Nephron progenitor cell (in vitro differentiated cells): ENCODE data around the gene PSMB5.
A peak's percentile ranks its signal among the peaks of the same experiment; 100 is the strongest.

Experiments
- DNase-seq: peaks from one replicate; pipeline ENCODE4 v3.0.0; 2021
- H3K27ac Mint-ChIP-seq: 2 replicates; pipeline ENCODE4 v1.8.0; 2021; ENCODE audit warnings: mild to moderate bottlenecking, moderate library complexity, mixed read lengths
- H3K27me3 Mint-ChIP-seq: 2 replicates; pipeline ENCODE4 v1.8.0; 2021; ENCODE audit warnings: mild to moderate bottlenecking, low read depth, mixed read lengths; ENCODE audit not compliant: poor library complexity
- H3K36me3 Mint-ChIP-seq: 2 replicates; pipeline ENCODE4 v1.8.0; 2021; ENCODE audit warnings: low read depth, mixed read lengths
- H3K4me1 Mint-ChIP-seq: 2 replicates; pipeline ENCODE4 v1.8.0; 2021; ENCODE audit warnings: mixed read lengths
- H3K4me3 Mint-ChIP-seq: 2 replicates; pipeline ENCODE4 v1.8.0; 2021; ENCODE audit warnings: mild to moderate bottlenecking, moderate library complexity, mixed read lengths
- H3K9me3 Mint-ChIP-seq: 2 replicates; pipeline ENCODE4 v1.8.0; 2021; ENCODE audit warnings: mild to moderate bottlenecking, moderate library complexity, mixed read lengths
- TF ChIP-seq, protein P1 (sequence below): fragments of 200-600 bp; sonication (generic); IDR thresholded peaks from 2 replicates; pipeline ENCODE4 v1.5.0; 2021; ENCODE audit warnings: antibody characterized with exemption

Gene PSMB5

DNA sequence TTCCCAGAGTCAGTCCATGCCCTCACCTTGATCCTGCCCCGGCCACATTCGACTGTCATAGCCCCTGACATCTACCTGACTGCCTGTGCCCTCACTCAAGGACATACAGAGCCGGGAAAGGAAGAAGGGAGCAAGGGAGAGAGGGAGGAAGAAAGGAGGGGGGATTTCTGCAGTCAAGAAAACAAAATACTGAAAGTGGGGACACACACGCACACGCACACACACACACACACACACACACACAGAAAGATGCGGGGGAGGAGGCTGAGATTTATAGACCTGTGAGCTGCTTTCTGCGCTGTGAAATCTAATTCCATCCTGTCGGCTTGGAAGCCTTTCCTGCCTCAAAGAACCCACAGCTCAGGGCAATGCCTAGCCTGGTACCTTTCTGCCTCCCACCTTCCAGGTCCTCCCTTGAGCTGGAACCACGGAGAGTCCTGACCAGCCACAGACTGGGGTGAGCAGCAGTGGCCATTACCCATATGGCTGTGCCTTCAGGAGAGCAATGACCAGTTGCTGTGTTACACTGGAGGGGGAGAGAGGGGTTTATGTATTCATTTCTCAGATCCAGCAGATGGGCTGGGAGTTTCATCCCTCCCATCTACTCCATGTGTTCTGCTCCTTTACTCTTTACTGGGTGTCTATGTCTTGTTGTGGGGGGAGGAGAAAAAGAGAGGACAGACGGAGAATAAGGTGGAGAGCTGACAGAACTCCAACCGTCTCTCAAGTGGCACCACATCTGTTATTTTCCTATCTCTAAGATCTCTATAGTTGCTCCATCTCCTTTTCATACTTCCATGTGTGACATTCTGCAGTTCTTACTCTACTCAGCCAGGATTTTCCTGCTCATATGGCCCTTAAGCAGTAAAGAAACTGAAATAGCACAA is 37.7 kb downstream of the PSMB5 start:
- peak; percentile 70 for DNase-seq
- TF ChIP-seq, protein P1, sequence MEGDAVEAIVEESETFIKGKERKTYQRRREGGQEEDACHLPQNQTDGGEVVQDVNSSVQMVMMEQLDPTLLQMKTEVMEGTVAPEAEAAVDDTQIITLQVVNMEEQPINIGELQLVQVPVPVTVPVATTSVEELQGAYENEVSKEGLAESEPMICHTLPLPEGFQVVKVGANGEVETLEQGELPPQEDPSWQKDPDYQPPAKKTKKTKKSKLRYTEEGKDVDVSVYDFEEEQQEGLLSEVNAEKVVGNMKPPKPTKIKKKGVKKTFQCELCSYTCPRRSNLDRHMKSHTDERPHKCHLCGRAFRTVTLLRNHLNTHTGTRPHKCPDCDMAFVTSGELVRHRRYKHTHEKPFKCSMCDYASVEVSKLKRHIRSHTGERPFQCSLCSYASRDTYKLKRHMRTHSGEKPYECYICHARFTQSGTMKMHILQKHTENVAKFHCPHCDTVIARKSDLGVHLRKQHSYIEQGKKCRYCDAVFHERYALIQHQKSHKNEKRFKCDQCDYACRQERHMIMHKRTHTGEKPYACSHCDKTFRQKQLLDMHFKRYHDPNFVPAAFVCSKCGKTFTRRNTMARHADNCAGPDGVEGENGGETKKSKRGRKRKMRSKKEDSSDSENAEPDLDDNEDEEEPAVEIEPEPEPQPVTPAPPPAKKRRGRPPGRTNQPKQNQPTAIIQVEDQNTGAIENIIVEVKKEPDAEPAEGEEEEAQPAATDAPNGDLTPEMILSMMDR = no peak
- H3K9me3 Mint-ChIP-seq = no peaks in the 10 kb centered on the region
- peaks cover 11% of the 10 kb centered on the region for H3K36me3 Mint-ChIP-seq
- H3K27ac Mint-ChIP-seq = no peak overlapping the region
- H3K27me3 Mint-ChIP-seq = no peaks in the 10 kb centered on the region
- H3K4me1 Mint-ChIP-seq = peaks cover 12% of the 10 kb centered on the region
- H3K4me3 Mint-ChIP-seq = no peak overlapping the region

DNA sequence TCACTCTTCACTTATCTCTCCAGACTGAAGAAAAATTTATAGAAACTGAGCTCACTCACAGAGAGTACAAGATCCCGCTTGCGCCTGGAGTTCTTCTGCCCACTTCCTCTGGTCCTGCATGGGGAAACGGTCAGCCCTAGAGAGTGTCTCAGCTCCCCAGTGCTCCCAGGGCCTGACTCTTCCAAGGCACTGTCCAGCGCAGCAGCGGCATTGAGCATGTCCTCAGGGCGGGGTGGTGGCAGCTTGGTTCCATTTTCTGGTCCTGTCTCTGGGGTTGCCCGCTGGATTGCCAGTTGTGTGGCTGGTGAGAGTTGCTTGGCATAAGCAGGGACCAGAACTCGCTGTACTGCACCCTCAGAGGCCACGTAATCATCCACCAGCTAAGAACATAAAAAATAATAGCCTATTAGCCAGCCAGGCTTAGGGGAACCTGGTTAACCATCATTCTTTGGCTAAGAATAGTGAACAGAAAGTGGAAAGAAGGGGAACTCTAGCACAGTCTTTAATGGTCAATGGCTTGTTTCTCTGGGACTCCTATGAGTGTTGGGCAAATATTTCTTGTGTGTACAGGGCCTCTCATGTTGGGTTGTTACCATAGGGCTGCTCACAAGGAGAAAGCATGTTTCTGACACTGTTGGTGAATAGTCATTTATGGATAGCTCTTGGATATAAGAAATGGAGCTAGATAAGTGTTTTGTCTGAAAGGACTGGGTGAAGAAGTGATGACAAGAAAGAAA is 38.6 kb downstream of the PSMB5 start:
- no peaks in the 10 kb centered on the region for H3K9me3 Mint-ChIP-seq
- peaks cover 12% of the 10 kb centered on the region for H3K4me1 Mint-ChIP-seq
- peaks cover 3% of the 10 kb centered on the region for H3K27me3 Mint-ChIP-seq
- H3K36me3 Mint-ChIP-seq = peaks cover 11% of the 10 kb centered on the region
- no peak for DNase-seq
- peak overlapping the region; percentile 5 for H3K4me3 Mint-ChIP-seq
- TF ChIP-seq, protein P1 = no peak
- peak overlapping the region; percentile 6 for H3K27ac Mint-ChIP-seq

DNA sequence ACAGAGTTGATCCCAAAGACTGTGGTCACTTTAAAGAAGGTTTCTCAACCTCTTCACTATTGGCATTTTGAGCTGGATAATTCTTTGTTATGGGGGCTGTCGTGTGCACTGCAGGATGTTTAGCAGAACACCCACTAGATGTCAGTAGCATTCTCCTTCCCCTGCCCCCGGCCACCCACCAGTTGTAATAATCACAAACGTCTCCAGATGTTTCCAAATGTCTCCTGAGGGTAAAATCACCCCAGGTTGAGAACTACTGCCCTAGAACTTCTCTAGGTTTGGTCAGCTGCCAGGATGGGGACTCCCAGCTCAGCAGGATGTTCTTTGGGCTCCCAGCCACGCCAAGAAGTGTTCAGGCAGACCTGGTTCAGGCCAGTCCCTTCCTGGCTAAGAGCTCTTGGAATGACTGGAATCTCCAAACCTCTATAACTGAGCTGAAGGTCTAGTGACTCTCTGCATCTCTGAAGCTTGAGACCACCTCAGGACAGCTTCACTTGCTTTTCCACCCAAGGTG is 39.9 kb downstream of the PSMB5 start:
- H3K9me3 Mint-ChIP-seq = no peaks in the 10 kb centered on the region
- H3K27ac Mint-ChIP-seq = peak overlapping the region; percentile 34
- peaks cover 19% of the 10 kb centered on the region for H3K4me1 Mint-ChIP-seq
- peak; percentile 42 for DNase-seq
- no peak overlapping the region for H3K4me3 Mint-ChIP-seq
- TF ChIP-seq, protein P1 = peak; percentile 54
- peaks cover 21% of the 10 kb centered on the region for H3K36me3 Mint-ChIP-seq
- peaks cover 3% of the 10 kb centered on the region for H3K27me3 Mint-ChIP-seq

DNA sequence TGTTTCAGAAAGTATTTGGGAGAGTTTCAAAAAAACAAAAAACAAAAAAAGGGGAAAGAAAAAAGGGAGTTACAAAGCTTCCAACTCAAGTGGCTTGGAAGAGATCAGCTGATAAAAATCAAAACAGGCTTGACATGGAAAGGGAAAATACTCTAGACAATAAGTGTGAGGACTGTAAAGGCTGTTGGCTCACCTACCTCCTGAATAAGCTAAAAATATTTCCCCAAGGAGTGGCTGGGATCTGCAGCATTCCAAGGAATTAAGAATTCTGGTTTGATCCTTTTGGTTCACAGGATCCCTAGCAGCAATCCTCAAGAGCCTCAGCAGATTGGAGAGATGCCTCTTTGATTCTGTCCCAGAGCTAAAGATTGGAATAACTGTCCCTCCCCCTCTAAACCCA is 41.2 kb downstream of the PSMB5 start:
- Mint-ChIP-seq H3K9me3 (no peaks in the 10 kb centered on the region), H3K36me3 (peaks cover 32% of the 10 kb centered on the region), H3K4me1 (peaks cover 25% of the 10 kb centered on the region), H3K27ac (no peak overlapping the region), H3K4me3 (no peak overlapping the region), H3K27me3 (peaks cover 3% of the 10 kb centered on the region)
- DNase-seq = no peak
- TF ChIP-seq, protein P1 = no peak

DNA sequence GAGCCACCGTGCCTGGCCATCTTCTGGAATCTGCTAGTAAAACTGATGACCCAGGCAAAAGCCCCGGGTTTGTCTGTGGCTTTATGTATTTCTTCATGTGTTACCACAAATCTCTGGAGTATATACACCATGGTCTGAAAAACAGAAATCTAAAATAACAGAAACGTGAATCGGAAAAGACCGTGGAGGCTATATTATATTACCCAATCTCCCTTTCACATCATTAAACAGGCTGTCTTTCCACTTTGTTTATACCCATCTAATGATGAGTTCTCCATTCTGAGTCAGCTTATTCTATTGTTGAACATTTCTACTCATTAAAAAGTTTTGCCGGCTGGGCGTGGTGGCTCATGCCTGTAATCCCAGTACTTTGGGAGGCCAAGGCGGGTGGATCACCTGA is 42.8 kb downstream of the PSMB5 start:
- Mint-ChIP-seq H3K27me3 (peaks cover 3% of the 10 kb centered on the region), H3K4me3 (no peak overlapping the region), H3K27ac (no peak overlapping the region), H3K4me1 (peaks cover 25% of the 10 kb centered on the region), H3K9me3 (no peaks in the 10 kb centered on the region), H3K36me3 (peaks cover 33% of the 10 kb centered on the region)
- no peak for DNase-seq
- TF ChIP-seq, protein P1 = no peak
